IMR-90 (cell line): Measurements from ENCODE around the gene BTD. TPM values are rescaled to one million over a fixed set of nuclear protein-coding genes. Genes with fewer than 3 reads are reported as not detected.

Source experiments
- ATAC-seq: fragments of 200-7000 bp; cut with Tn5 transposase; 2 replicates; pipeline ENCODE4 v1.9.1; 2020; ENCODE audit warnings: low read depth, mild to moderate bottlenecking, moderate library complexity
- BruUV-seq: library from RNA; stranded (reverse); fragments of 400-500 nt; replicated peaks from 2 replicates; lab custom pipeline; 2021; lab: Mats Ljungman, UMichigan
- CTCF ChIA-PET: fragments of 300-600 bp; formaldehyde crosslinking; extraction: SDS; loops from one replicate; lab custom pipeline; 2021; ENCODE audit warnings: antibody characterized with exemption; lab: Yijun Ruan, JAX
- POLR2A ChIA-PET: fragments of 300-600 bp; sonication (Branson Sonifier 250); formaldehyde crosslinking; loops from one replicate; lab custom pipeline; 2022; ENCODE audit warnings: antibody characterized with exemption; ENCODE audit not compliant: unreplicated experiment; lab: Charles Lee
- DNase-seq: peaks from one replicate; pipeline ENCODE4 v3.0.0; 2013
- H2AFZ ChIP-seq: replicated peaks from 2 replicates; pipeline ENCODE3; 2013; ENCODE audit warnings: low read length, mild to moderate bottlenecking; ENCODE audit not compliant: poor library complexity
- H2AK5ac ChIP-seq: 2 replicates; pipeline ENCODE4 v1.6.1; 2013; ENCODE audit warnings: low read depth, low read length, inconsistent platforms
- H2AK9ac ChIP-seq: replicated peaks from 2 replicates; pipeline ENCODE3; 2013; ENCODE audit warnings: mild to moderate bottlenecking, low read depth, low read length, moderate library complexity; ENCODE audit not compliant: poor library complexity
- H2BK120ac ChIP-seq: 2 replicates; pipeline ENCODE4 v1.6.1; 2013; ENCODE audit warnings: low read depth, low read length, inconsistent platforms
- H2BK15ac ChIP-seq: 3 replicates; pipeline ENCODE4 v1.6.1; 2013; ENCODE audit warnings: low read depth, low read length, inconsistent platforms
- H2BK20ac ChIP-seq: 2 replicates; pipeline ENCODE4 v1.6.1; 2013; ENCODE audit warnings: low read depth, mild to moderate bottlenecking, inconsistent platforms, low read length, moderate library complexity
- H2BK5ac ChIP-seq: 2 replicates; pipeline ENCODE4 v1.6.1; 2013; ENCODE audit warnings: mild to moderate bottlenecking, low read depth, low read length, inconsistent platforms; ENCODE audit not compliant: poor library complexity, severe bottlenecking
- H3K14ac ChIP-seq: replicated peaks from 2 replicates; pipeline ENCODE4 v1.6.1; 2013; ENCODE audit warnings: low read depth, low read length, inconsistent platforms
- H3K18ac ChIP-seq: 2 replicates; pipeline ENCODE4 v1.6.1; 2013; ENCODE audit warnings: low read depth, low read length, control low read depth
- H3K23ac ChIP-seq: 2 replicates; pipeline ENCODE4 v1.6.1; 2013; ENCODE audit warnings: low read depth, low read length, inconsistent platforms
- H3K27ac ChIP-seq: 2 replicates; pipeline ENCODE4 v1.5.1; 2013; ENCODE audit warnings: mild to moderate bottlenecking, control low read depth, low read length; ENCODE audit not compliant: insufficient read depth
- H3K27me3 ChIP-seq: 2 replicates; pipeline ENCODE4 v1.6.1; 2013; ENCODE audit warnings: low read length; ENCODE audit not compliant: control insufficient read depth, insufficient read depth
- H3K36me3 ChIP-seq: 2 replicates; pipeline ENCODE4 v1.6.1; 2013; ENCODE audit warnings: low read length, mixed read lengths; ENCODE audit not compliant: control insufficient read depth, insufficient read depth
- H3K4ac ChIP-seq: 2 replicates; pipeline ENCODE4 v1.6.1; 2013; ENCODE audit warnings: low read depth, low read length, inconsistent platforms
- H3K4me1 ChIP-seq: 2 replicates; pipeline ENCODE4 v1.6.1; 2013; ENCODE audit warnings: low read length, mixed read lengths; ENCODE audit not compliant: control insufficient read depth, insufficient read depth
- H3K4me2 ChIP-seq: 2 replicates; pipeline ENCODE4 v1.6.1; 2013; ENCODE audit warnings: low read depth, mild to moderate bottlenecking, control low read depth, low read length, moderate library complexity
- H3K4me3 ChIP-seq: 2 replicates; pipeline ENCODE4 v1.5.1; 2013; ENCODE audit warnings: low read depth, mild to moderate bottlenecking, control low read depth, low read length, moderate library complexity; ENCODE audit not compliant: insufficient read depth
- H3K56ac ChIP-seq: 2 replicates; pipeline ENCODE4 v1.6.1; 2013; ENCODE audit warnings: low read length, inconsistent platforms; ENCODE audit not compliant: insufficient read depth; ENCODE audit errors: extremely low read depth
- H3K79me1 ChIP-seq, 2 experiments: 2 replicates each; pipeline ENCODE4 v1.6.1; 2013; ENCODE audit warnings: low read length in 2 of 2, inconsistent platforms in 1 of 2, low read depth in 1 of 2
- H3K9ac ChIP-seq: 2 replicates; pipeline ENCODE4 v1.6.1; 2013; ENCODE audit warnings: low read depth, low read length, control low read depth
- H3K9me1 ChIP-seq: 2 replicates; pipeline ENCODE4 v1.6.1; 2013; ENCODE audit warnings: low read length, inconsistent platforms; ENCODE audit not compliant: insufficient read depth
- H3K9me3 ChIP-seq: 2 replicates; pipeline ENCODE4 v1.6.1; 2013; ENCODE audit warnings: low read length; ENCODE audit not compliant: control insufficient read depth, insufficient read depth
- H4K20me1 ChIP-seq: 2 replicates; pipeline ENCODE4 v1.6.1; 2013; ENCODE audit warnings: low read length, inconsistent platforms; ENCODE audit not compliant: insufficient read depth
- H4K5ac ChIP-seq: 2 replicates; pipeline ENCODE4 v1.6.1; 2013; ENCODE audit warnings: mild to moderate bottlenecking, low read depth, low read length, control low read depth
- H4K8ac ChIP-seq, 2 experiments: 2 replicates each; pipeline ENCODE4 v1.6.1; 2013; ENCODE audit warnings: low read depth in 2 of 2, low read length in 2 of 2, control low read depth in 1 of 2, inconsistent platforms in 1 of 2
- H4K91ac ChIP-seq: 2 replicates; pipeline ENCODE4 v1.6.1; 2013; ENCODE audit warnings: low read depth, low read length, inconsistent platforms; ENCODE audit not compliant: insufficient read depth
- CEBPB ChIP-seq: IDR thresholded peaks from 2 replicates; pipeline ENCODE4 v1.6.1; 2012; ENCODE audit warnings: low read depth, low read length, improper control_type of control experiment
- CHD1 ChIP-seq: IDR thresholded peaks from 2 replicates; pipeline ENCODE4 v1.6.1; 2012; ENCODE audit warnings: low read depth, low read length, improper control_type of control experiment
- CTCF ChIP-seq: conservative IDR thresholded peaks from 2 replicates; pipeline ENCODE4 v1.5.1; 2012; ENCODE audit warnings: mild to moderate bottlenecking, low read depth, low read length, improper control_type of control experiment
- FOS ChIP-seq: fragments of 150-350 bp; IDR thresholded peaks from 2 replicates; pipeline ENCODE4 v1.6.1; 2016; ENCODE audit warnings: low read depth, low read length
- NFE2L2 ChIP-seq: fragments of 150-350 bp; IDR thresholded peaks from 2 replicates; pipeline ENCODE4 v1.6.1; 2016; ENCODE audit warnings: low read depth, mild to moderate bottlenecking, low read length
- POLR2A ChIP-seq: IDR thresholded peaks from 2 replicates; pipeline ENCODE4 v1.6.1; 2012; ENCODE audit warnings: mild to moderate bottlenecking, low read depth, low read length
- RFX5 ChIP-seq: IDR thresholded peaks from 2 replicates; pipeline ENCODE4 v1.8.0; 2012; ENCODE audit warnings: low read depth, mild to moderate bottlenecking, low read length, moderate library complexity
- SMC3 ChIP-seq: fragments of 150-350 bp; IDR thresholded peaks from 2 replicates; pipeline ENCODE4 v1.6.1; 2016; ENCODE audit warnings: low read depth, mild to moderate bottlenecking, antibody characterized with exemption, low read length, moderate library complexity
- WGBS, 2 experiments: methylation state at CpG; one replicate each; pipeline versions ENCODE4 v1.1.5 to v1.1.7; 2013; ENCODE audit warnings: missing lambda C conversion rate in 2 of 2; ENCODE audit not compliant: insufficient read length in 1 of 2; ENCODE audit errors: extremely low coverage in 2 of 2; 5-methylcytosine and 5-hydroxymethylcytosine counted together
- dilution Hi-C: fragments of 300-500 bp; cut with HindIII; formaldehyde crosslinking; loops from one replicate; pipeline ENCODE4 v1.14.3; 2018; ENCODE audit warnings: low sequenced_read_pairs; ENCODE audit not compliant: unreplicated experiment
- in situ Hi-C: fragments of 300-500 bp; cut with MboI; formaldehyde crosslinking; loops from 3 replicates; pipeline ENCODE4 v1.14.3; 2019; ENCODE audit warnings: low sequenced_read_pairs, inconsistent platforms, mixed read lengths
- intact Hi-C: fragments of 100-400 bp; cut with micrococcal nuclease; formaldehyde crosslinking; loops from 2 replicates; pipeline ENCODE4 v1.10.0; 2022
- polyA plus RNA-seq, 3 experiments: library from polyadenylated mRNA; depleted of rRNA; stranded (reverse); fragments of >200 nt; gene quantifications; 2 replicates each; pipeline ENCODE4 v1.2.3, GENCODE V29; 2012; ENCODE audit warnings: low replicate concordance in 1 of 3
- total RNA-seq: library from RNA; depleted of rRNA; stranded (reverse); fragments of >200 nt; gene quantifications from 2 replicates; pipeline ENCODE4 v1.2.3, GENCODE V29; 2012
- TF ChIP-seq, protein P1 (sequence below): fragments of 150-350 bp; IDR thresholded peaks from 2 replicates; pipeline ENCODE4 v1.6.1; 2017; ENCODE audit warnings: mild to moderate bottlenecking, antibody characterized with exemption, low read length, low read depth

Gene BTD
- total and polyA plus RNA-seq, 2 of the 4 experiments (the other 2 are of a cell fraction), result 14.8 to 21.1 TPM

DNA sequence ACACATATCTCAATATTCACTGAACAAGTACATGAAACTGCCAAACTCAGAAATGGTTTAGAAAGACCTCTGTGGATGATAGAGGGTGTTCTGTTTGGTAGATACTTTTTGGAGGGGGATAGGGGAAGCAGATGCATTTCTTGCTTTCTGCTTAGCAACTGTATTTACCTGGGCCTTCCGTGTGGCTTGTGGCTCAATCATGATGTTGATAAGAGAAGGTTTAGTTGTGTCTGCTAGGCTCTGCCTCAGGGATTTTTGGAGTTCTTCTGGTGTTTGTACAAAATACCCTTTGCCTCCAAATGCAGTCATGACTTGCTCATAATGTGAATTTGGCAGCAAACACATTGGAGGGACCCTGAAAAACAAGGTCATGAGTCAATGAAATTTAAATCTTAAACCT is 38.4 kb upstream of the BTD start:
- Histone ChIP-seq H2BK120ac (no peak overlapping the region), H3K9me1 (no peaks in the 10 kb centered on the region), H4K8ac (no peak overlapping the region), H3K4me3 (no peak overlapping the region), H4K91ac (no peak overlapping the region), H2BK5ac (no peak overlapping the region), H3K9me3 (no peaks in the 10 kb centered on the region), H3K4me1 (no peaks in the 10 kb centered on the region), H2BK15ac (no peak overlapping the region), H3K36me3 (peaks cover 27% of the 10 kb centered on the region), H4K5ac (no peak overlapping the region), H2BK20ac (no peak overlapping the region), H3K4ac (no peak overlapping the region), H3K79me1 (no peaks in the 10 kb centered on the region), H3K27me3 (no peaks in the 10 kb centered on the region), H3K23ac (no peak overlapping the region), H3K18ac (no peak overlapping the region), H3K27ac (no peak overlapping the region), H2AK5ac (no peak overlapping the region), H3K4me2 (no peak overlapping the region), H2AFZ (no peak overlapping the region), H4K20me1 (no peaks in the 10 kb centered on the region), H3K9ac (no peak overlapping the region), H3K56ac (no peak overlapping the region), H3K14ac (no peak overlapping the region), H2AK9ac (no peak overlapping the region)
- DNase-seq, result peak; percentile 6
- no CpG with 5 or more reads among the region's 1 CpG for WGBS, 2 experiments
- POLR2A ChIA-PET, result no interaction called here
- no TSS peak for BruUV-seq
- CTCF ChIA-PET, result no interaction called here
- intact Hi-C loops (no loop called here), dilution Hi-C loops (no loop called here), in situ Hi-C loops (no loop called here)
- no peak for ATAC-seq
- no peak for TF ChIP-seq CEBPB
- no peak for TF ChIP-seq SMC3
- no peak for TF ChIP-seq CHD1
- no peak for TF ChIP-seq NFE2L2
- TF ChIP-seq FOS, result no peak
- no peak for TF ChIP-seq CTCF
- TF ChIP-seq POLR2A, result no peak
- no peak for TF ChIP-seq RFX5
- TF ChIP-seq, protein P1, sequence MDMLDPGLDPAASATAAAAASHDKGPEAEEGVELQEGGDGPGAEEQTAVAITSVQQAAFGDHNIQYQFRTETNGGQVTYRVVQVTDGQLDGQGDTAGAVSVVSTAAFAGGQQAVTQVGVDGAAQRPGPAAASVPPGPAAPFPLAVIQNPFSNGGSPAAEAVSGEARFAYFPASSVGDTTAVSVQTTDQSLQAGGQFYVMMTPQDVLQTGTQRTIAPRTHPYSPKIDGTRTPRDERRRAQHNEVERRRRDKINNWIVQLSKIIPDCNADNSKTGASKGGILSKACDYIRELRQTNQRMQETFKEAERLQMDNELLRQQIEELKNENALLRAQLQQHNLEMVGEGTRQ, result no peak
